Liver (tissue), 9 donors: ENCODE data around the gene TOX2. TPM values are rescaled to one million over a fixed set of nuclear protein-coding genes. Genes with fewer than 3 reads are reported as not detected.

Experiments used
- DNase-seq: peaks from one replicate; pipeline ENCODE4 v3.0.0-alpha.2; 2017; ENCODE audit warnings: low spot score
- H3K27ac ChIP-seq, 2 donors: one replicate each; pipeline ENCODE4 v1.7.0; 2013; ENCODE audit warnings: inconsistent platforms in 2 of 2, low read length in 2 of 2, control low read depth in 1 of 2, low read depth in 1 of 2, mild to moderate bottlenecking in 1 of 2
- H3K27me3 ChIP-seq, 4 donors: one replicate each; pipeline versions ENCODE4 v1.6.1 to v1.7.0; 2013; ENCODE audit warnings: low read length in 3 of 4, inconsistent platforms in 1 of 4, mild to moderate bottlenecking in 1 of 4, moderate library complexity in 1 of 4; ENCODE audit not compliant: control insufficient read depth in 4 of 4, insufficient read depth in 4 of 4
- H3K36me3 ChIP-seq, 4 donors: one replicate each; pipeline versions ENCODE4 v1.6.1 to v1.7.0; 2013; ENCODE audit warnings: low read length in 3 of 4, mild to moderate bottlenecking in 3 of 4, low read depth in 1 of 4, moderate library complexity in 1 of 4; ENCODE audit not compliant: control insufficient read depth in 4 of 4, insufficient read depth in 3 of 4
- H3K4me1 ChIP-seq, 4 donors: one replicate each; pipeline versions ENCODE4 v1.6.1 to v1.7.0; 2013; ENCODE audit warnings: low read length in 3 of 4, mild to moderate bottlenecking in 3 of 4, moderate library complexity in 1 of 4; ENCODE audit not compliant: control insufficient read depth in 4 of 4, insufficient read depth in 4 of 4
- H3K4me3 ChIP-seq, 3 donors: one replicate each; pipeline versions ENCODE4 v1.6.1 to v1.7.0; 2013; ENCODE audit warnings: low read length in 3 of 3, control low read depth in 1 of 3, low read depth in 1 of 3, mild to moderate bottlenecking in 1 of 3
- H3K9ac ChIP-seq, 2 donors: one replicate each; pipeline ENCODE4 v1.7.0; 2013; ENCODE audit warnings: low read length in 2 of 2, mild to moderate bottlenecking in 2 of 2, moderate library complexity in 2 of 2, control low read depth in 1 of 2, low read depth in 1 of 2
- H3K9me3 ChIP-seq, 4 donors: one replicate each; pipeline versions ENCODE4 v1.6.1 to v1.7.0; 2013; ENCODE audit warnings: low read length in 3 of 4; ENCODE audit not compliant: control insufficient read depth in 4 of 4
- EGR1 ChIP-seq, 2 donors: IDR thresholded peaks; 2 replicates each; pipeline ENCODE4 v1.6.1; 2016 to 2018; ENCODE audit warnings: antibody characterized with exemption in 2 of 2, low read depth in 2 of 2
- FOXA1 ChIP-seq: IDR thresholded peaks from 2 replicates; pipeline ENCODE4 v1.6.1; 2016; ENCODE audit warnings: antibody characterized with exemption
- FOXA2 ChIP-seq: IDR thresholded peaks from 2 replicates; pipeline ENCODE4 v1.6.1; 2016; ENCODE audit warnings: antibody characterized with exemption
- GABPA ChIP-seq, 2 donors: IDR thresholded peaks in 1 of 2; conservative IDR thresholded peaks in 1 of 2; 2 replicates each; pipeline ENCODE4 v1.6.1; 2016; ENCODE audit warnings: antibody characterized with exemption in 2 of 2, mild to moderate bottlenecking in 1 of 2, moderate library complexity in 1 of 2
- HNF4A ChIP-seq, 2 donors: conservative IDR thresholded peaks; 2 replicates each; pipeline ENCODE4 v1.6.1; 2016; ENCODE audit warnings: antibody characterized with exemption in 2 of 2, mild to moderate bottlenecking in 2 of 2
- HNF4G ChIP-seq: IDR thresholded peaks from 2 replicates; pipeline ENCODE4 v1.6.1; 2016; ENCODE audit warnings: antibody characterized with exemption
- JUND ChIP-seq, 2 donors: IDR thresholded peaks; 2 replicates each; pipeline ENCODE4 v1.6.1; 2016; ENCODE audit warnings: antibody characterized with exemption in 2 of 2
- MAX ChIP-seq: IDR thresholded peaks from 2 replicates; pipeline ENCODE4 v1.6.1; 2016; ENCODE audit warnings: antibody characterized with exemption
- NR2F2 ChIP-seq: IDR thresholded peaks from 2 replicates; pipeline ENCODE4 v1.6.1; 2016; ENCODE audit warnings: antibody characterized with exemption
- RAD21 ChIP-seq, 2 donors: IDR thresholded peaks; 2 replicates each; pipeline ENCODE4 v1.6.1; 2016; ENCODE audit warnings: antibody characterized with exemption in 2 of 2, mild to moderate bottlenecking in 2 of 2
- SP1 ChIP-seq: IDR thresholded peaks from 2 replicates; pipeline ENCODE4 v1.6.1; 2018; ENCODE audit warnings: antibody characterized with exemption, mild to moderate bottlenecking
- TAF1 ChIP-seq: conservative IDR thresholded peaks from 2 replicates; pipeline ENCODE4 v1.6.1; 2016; ENCODE audit warnings: antibody characterized with exemption, mild to moderate bottlenecking
- YY1 ChIP-seq: IDR thresholded peaks from 2 replicates; pipeline ENCODE4 v1.6.1; 2016; ENCODE audit warnings: antibody characterized with exemption, mild to moderate bottlenecking
- WGBS: extraction: QIAGEN DNeasy Blood & Tissue Kit; methylation state at CpG from one replicate; pipeline ENCODE4 v1.1.7; 2013; 5-methylcytosine and 5-hydroxymethylcytosine counted together
- polyA plus RNA-seq, 2 donors: library from polyadenylated mRNA; stranded (reverse) in 1 of 2; unstranded in 1 of 2; fragments of 200-250 nt in 1 of 2; fragments of >200 nt in 1 of 2; fragmentation: Nextera tagmentation in 1 of 2; extraction: Ambion mirVana in 1 of 2; gene quantifications; one replicate each; pipeline versions ENCODE4 v1.2.1 to v1.2.3, GENCODE V29; 2013 to 2015
- total RNA-seq, 2 donors: library from RNA; depleted of rRNA; stranded (reverse); fragments of >200 nt; gene quantifications; one replicate each; pipeline ENCODE4 v1.2.3, GENCODE V29; 2014
- TF ChIP-seq, protein P1 (sequence below): IDR thresholded peaks from 2 replicates; pipeline ENCODE4 v1.6.1; 2016; ENCODE audit warnings: antibody characterized with exemption, mild to moderate bottlenecking
- TF ChIP-seq, protein P2 (sequence below): IDR thresholded peaks from 2 replicates; pipeline ENCODE4 v1.6.1; 2016; ENCODE audit warnings: antibody characterized with exemption
- TF ChIP-seq, protein P3 (sequence below): fragments of 150-350 bp; IDR thresholded peaks from 2 replicates; pipeline ENCODE4 v1.5.1; 2017; ENCODE audit warnings: improper control_type of control experiment, low read depth, low read length; ENCODE audit not compliant: missing input control
- TF ChIP-seq, protein P4 (sequence below): IDR thresholded peaks from 2 replicates; pipeline ENCODE4 v1.6.1; 2016; ENCODE audit warnings: antibody characterized with exemption
- donor health status: healthy.
- donor health status: healthy.
- donor health status: healthy.
- donor health status: healthy.
- donor health status: healthy.

Gene TOX2
- total and polyA plus RNA-seq, 4 donors, result 0.33 to 2.7 (median 1.4) TPM

- Histone ChIP-seq H3K4me1 (no peaks in the 10 kb centered on the region), H3K4me3 (no peak overlapping the region), H3K36me3 (no peaks in the 10 kb centered on the region), H3K9ac (no peak overlapping the region), H3K27me3 (no peaks in the 10 kb centered on the region), H3K27ac (no peak overlapping the region), H3K9me3 (no peaks in the 10 kb centered on the region)
- DNase-seq, result no peak
- TF ChIP-seq EGR1 (IDR thresholded peaks at IDR 0.05; ENCODE audit: low read depth in 2 of 2) (no peak), TAF1 (no peak), YY1 (no peak), FOXA1 (no peak), JUND (IDR thresholded peaks at IDR 0.05) (no peak), GABPA (IDR thresholded peaks at IDR 0.05 in 1 of 2, conservative IDR thresholded peaks at IDR 0.05 in 1 of 2) (no peak), MAX (no peak), FOXA2 (no peak), HNF4G (no peak), RAD21 (IDR thresholded peaks at IDR 0.05) (no peak), NR2F2 (no peak), HNF4A (conservative IDR thresholded peaks at IDR 0.05) (no peak), SP1 (no peak)
- TF ChIP-seq, protein P1, sequence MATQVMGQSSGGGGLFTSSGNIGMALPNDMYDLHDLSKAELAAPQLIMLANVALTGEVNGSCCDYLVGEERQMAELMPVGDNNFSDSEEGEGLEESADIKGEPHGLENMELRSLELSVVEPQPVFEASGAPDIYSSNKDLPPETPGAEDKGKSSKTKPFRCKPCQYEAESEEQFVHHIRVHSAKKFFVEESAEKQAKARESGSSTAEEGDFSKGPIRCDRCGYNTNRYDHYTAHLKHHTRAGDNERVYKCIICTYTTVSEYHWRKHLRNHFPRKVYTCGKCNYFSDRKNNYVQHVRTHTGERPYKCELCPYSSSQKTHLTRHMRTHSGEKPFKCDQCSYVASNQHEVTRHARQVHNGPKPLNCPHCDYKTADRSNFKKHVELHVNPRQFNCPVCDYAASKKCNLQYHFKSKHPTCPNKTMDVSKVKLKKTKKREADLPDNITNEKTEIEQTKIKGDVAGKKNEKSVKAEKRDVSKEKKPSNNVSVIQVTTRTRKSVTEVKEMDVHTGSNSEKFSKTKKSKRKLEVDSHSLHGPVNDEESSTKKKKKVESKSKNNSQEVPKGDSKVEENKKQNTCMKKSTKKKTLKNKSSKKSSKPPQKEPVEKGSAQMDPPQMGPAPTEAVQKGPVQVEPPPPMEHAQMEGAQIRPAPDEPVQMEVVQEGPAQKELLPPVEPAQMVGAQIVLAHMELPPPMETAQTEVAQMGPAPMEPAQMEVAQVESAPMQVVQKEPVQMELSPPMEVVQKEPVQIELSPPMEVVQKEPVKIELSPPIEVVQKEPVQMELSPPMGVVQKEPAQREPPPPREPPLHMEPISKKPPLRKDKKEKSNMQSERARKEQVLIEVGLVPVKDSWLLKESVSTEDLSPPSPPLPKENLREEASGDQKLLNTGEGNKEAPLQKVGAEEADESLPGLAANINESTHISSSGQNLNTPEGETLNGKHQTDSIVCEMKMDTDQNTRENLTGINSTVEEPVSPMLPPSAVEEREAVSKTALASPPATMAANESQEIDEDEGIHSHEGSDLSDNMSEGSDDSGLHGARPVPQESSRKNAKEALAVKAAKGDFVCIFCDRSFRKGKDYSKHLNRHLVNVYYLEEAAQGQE, result no peak
- TF ChIP-seq, protein P2, sequence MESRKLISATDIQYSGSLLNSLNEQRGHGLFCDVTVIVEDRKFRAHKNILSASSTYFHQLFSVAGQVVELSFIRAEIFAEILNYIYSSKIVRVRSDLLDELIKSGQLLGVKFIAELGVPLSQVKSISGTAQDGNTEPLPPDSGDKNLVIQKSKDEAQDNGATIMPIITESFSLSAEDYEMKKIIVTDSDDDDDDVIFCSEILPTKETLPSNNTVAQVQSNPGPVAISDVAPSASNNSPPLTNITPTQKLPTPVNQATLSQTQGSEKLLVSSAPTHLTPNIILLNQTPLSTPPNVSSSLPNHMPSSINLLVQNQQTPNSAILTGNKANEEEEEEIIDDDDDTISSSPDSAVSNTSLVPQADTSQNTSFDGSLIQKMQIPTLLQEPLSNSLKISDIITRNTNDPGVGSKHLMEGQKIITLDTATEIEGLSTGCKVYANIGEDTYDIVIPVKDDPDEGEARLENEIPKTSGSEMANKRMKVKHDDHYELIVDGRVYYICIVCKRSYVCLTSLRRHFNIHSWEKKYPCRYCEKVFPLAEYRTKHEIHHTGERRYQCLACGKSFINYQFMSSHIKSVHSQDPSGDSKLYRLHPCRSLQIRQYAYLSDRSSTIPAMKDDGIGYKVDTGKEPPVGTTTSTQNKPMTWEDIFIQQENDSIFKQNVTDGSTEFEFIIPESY, result no peak
- TF ChIP-seq, protein P3, sequence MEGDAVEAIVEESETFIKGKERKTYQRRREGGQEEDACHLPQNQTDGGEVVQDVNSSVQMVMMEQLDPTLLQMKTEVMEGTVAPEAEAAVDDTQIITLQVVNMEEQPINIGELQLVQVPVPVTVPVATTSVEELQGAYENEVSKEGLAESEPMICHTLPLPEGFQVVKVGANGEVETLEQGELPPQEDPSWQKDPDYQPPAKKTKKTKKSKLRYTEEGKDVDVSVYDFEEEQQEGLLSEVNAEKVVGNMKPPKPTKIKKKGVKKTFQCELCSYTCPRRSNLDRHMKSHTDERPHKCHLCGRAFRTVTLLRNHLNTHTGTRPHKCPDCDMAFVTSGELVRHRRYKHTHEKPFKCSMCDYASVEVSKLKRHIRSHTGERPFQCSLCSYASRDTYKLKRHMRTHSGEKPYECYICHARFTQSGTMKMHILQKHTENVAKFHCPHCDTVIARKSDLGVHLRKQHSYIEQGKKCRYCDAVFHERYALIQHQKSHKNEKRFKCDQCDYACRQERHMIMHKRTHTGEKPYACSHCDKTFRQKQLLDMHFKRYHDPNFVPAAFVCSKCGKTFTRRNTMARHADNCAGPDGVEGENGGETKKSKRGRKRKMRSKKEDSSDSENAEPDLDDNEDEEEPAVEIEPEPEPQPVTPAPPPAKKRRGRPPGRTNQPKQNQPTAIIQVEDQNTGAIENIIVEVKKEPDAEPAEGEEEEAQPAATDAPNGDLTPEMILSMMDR, result no peak
- TF ChIP-seq, protein P4, sequence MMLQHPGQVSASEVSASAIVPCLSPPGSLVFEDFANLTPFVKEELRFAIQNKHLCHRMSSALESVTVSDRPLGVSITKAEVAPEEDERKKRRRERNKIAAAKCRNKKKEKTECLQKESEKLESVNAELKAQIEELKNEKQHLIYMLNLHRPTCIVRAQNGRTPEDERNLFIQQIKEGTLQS, result no peak
- 91% methylated on average over 3 of the region's 3 CpGs for WGBS
Measured at GRCh38 chr20:44054849-44055248, 140.2 kb downstream of the TOX2 start.
